Ishikawa (cell line): ENCODE results near the gene CMTR2.

Source experiments
- CREB1 ChIP-seq: IDR thresholded peaks from 2 replicates; pipeline ENCODE4 v1.6.1; 2012; ENCODE audit warnings: low read depth
- EGR1 ChIP-seq: IDR thresholded peaks from 2 replicates; pipeline ENCODE4 v1.6.1; 2012
- FOXM1 ChIP-seq: IDR thresholded peaks from 2 replicates; pipeline ENCODE4 v1.6.1; 2012; ENCODE audit warnings: low read depth, borderline replicate concordance
- MAX ChIP-seq: IDR thresholded peaks from 2 replicates; pipeline ENCODE4 v1.6.1; 2012
- TAF1 ChIP-seq: IDR thresholded peaks from 2 replicates; pipeline ENCODE4 v1.6.1; 2012; ENCODE audit warnings: low read depth, mild to moderate bottlenecking
- TCF12 ChIP-seq: IDR thresholded peaks from 2 replicates; pipeline ENCODE4 v1.6.1; 2012; ENCODE audit warnings: low read depth

- TF ChIP-seq TCF12 (no peak), TAF1 (no peak), EGR1 (no peak), FOXM1 (no peak), CREB1 (no peak), MAX (no peak)
Observed at GRCh38 chr16:71282943-71283342, 6.3 kb downstream of the CMTR2 start.
